Activated CD8-positive, alpha-beta T cell treated with anti-CD3 and anti-CD28 coated beads for 36 hours (primary cell): ENCODE data around the gene ACAD9. TPM values are rescaled to one million over a fixed set of nuclear protein-coding genes. Genes with fewer than 3 reads are reported as not detected.
"Not testable (repeated sequence)": the region's sequence is repeated elsewhere in the genome, so short reads cannot be mapped to it uniquely, and the experiment has no call there.

Experiments used
- ATAC-seq: fragments of 200-7000 bp; cut with Tn5 transposase; one replicate; pipeline ENCODE4 v1.10.0; 2021; ENCODE audit warnings: mild to moderate bottlenecking, moderate library complexity
- CTCF ChIA-PET: fragments of 350-600 bp; sonication (Branson Sonifier 250); formaldehyde crosslinking; loops from one replicate; lab custom pipeline; 2021; ENCODE audit warnings: antibody characterized with exemption; lab: Charles Lee
- POLR2A ChIA-PET: fragments of 350-600 bp; sonication (Branson Sonifier 250); formaldehyde crosslinking; loops from one replicate; lab custom pipeline; 2021; ENCODE audit warnings: antibody characterized with exemption; lab: Charles Lee
- DNase-seq: peaks from one replicate; pipeline ENCODE4 v3.0.0-alpha.2; 2020
- H3K27ac Mint-ChIP-seq: one replicate; pipeline ENCODE4 v1.8.0; 2021; ENCODE audit warnings: mild to moderate bottlenecking, mixed read lengths
- H3K27me3 Mint-ChIP-seq: one replicate; pipeline ENCODE4 v1.8.0; 2021; ENCODE audit warnings: mixed read lengths
- H3K36me3 Mint-ChIP-seq: one replicate; pipeline ENCODE4 v1.8.0; 2021; ENCODE audit warnings: low read depth, mixed read lengths
- H3K4me1 Mint-ChIP-seq: one replicate; pipeline ENCODE4 v1.8.0; 2021; ENCODE audit warnings: low read depth, mixed read lengths
- H3K4me3 Mint-ChIP-seq: one replicate; pipeline ENCODE4 v1.8.0; 2021; ENCODE audit warnings: mild to moderate bottlenecking, moderate library complexity, mixed read lengths
- H3K9me3 Mint-ChIP-seq: one replicate; pipeline ENCODE4 v1.8.0; 2021; ENCODE audit warnings: mixed read lengths
- intact Hi-C: fragments of 100-400 bp; cut with micrococcal nuclease; formaldehyde crosslinking; loops from one replicate; pipeline ENCODE4 v1.10.0; 2022
- total RNA-seq, 2 experiments: library from RNA; stranded (reverse); gene quantifications; one replicate each; pipeline ENCODE4 v1.2.3, GENCODE V29; 2021
- TF ChIP-seq, protein P1 (sequence below): fragments of 200-600 bp; IDR thresholded peaks from one replicate; pipeline ENCODE4 v1.8.0; 2022; ENCODE audit warnings: antibody characterized with exemption, mild to moderate bottlenecking

ACAD9 gene
- total RNA-seq, result 10 to 100 TPM; 50.1 to 50.5 TPM

DNA sequence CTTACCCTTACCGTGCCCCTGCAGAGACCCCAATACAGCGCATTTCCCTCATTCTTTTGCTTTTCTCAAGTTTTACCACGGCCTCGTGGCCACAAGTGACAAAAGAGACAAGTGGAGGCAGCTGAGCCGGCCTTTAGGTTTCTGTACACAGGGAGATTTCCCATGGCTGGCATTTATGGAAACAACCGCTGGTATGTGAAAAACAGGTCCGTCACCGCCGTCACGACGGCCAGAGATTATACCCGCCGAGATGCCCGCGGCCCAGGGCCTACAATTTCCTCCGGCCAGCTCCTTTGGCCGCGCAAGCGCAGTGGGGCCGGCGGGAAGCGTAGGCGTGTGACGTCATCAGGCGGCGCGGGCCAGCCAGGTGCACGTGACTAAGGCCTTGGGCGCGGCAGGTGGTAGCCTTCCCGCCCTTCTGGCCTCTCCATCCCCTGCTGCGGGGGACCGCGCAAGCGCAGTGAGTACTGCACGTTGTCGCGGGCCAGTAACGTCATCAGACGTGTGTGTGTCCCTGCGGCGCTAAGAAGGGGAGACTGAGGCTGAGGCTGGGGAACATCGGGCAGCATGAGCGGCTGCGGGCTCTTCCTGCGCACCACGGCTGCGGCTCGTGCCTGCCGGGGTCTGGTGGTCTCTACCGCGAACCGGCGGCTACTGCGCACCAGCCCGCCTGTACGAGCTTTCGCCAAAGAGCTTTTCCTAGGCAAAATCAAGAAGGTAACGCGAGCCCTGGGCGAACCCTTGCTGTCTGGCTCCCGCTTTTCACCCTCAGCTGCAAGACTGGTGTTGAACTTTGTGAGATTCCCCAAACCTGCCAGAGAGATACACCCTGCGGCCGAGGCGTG lies at the start of gene ACAD9:
Gene ACAD9 (plus strand): TSS at position 496 of the 845 bp plus-strand sequence. CDS start 72 bp downstream, at position 568.
- Mint-ChIP-seq H3K36me3 (peaks cover 35% of the 10 kb centered on the region), H3K4me3 (peak within 1 kb of the TSS; percentile 92), H3K9me3 (no peaks in the 10 kb centered on the region), H3K4me1 (peaks cover 52% of the 10 kb centered on the region), H3K27ac (peak within 1 kb of the TSS; percentile 97), H3K27me3 (no peaks in the 10 kb centered on the region)
- TF ChIP-seq, protein P1, sequence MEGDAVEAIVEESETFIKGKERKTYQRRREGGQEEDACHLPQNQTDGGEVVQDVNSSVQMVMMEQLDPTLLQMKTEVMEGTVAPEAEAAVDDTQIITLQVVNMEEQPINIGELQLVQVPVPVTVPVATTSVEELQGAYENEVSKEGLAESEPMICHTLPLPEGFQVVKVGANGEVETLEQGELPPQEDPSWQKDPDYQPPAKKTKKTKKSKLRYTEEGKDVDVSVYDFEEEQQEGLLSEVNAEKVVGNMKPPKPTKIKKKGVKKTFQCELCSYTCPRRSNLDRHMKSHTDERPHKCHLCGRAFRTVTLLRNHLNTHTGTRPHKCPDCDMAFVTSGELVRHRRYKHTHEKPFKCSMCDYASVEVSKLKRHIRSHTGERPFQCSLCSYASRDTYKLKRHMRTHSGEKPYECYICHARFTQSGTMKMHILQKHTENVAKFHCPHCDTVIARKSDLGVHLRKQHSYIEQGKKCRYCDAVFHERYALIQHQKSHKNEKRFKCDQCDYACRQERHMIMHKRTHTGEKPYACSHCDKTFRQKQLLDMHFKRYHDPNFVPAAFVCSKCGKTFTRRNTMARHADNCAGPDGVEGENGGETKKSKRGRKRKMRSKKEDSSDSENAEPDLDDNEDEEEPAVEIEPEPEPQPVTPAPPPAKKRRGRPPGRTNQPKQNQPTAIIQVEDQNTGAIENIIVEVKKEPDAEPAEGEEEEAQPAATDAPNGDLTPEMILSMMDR, result no peak
- peak; percentile 96 for DNase-seq
- ATAC-seq, result peak; percentile 91
- ChIA-PET POLR2A (interaction anchor here (0.6 to 2.7 kb wide), 24 partner anchors 9 to 437 kb away, joined by 3 to 13 read pairs (median 5); partner anchors contain the start of gene RPN1), CTCF (interaction anchor here (0.7 to 6.7 kb wide), 14 partner anchors 9 to 437 kb away, joined by 3 to 34 read pairs (median 6); partner anchors contain the start of gene CFAP92)
- intact Hi-C loops, result loop anchor here (2.0 kb wide), 1 partner anchor 229 kb away; the partner anchor contains the start of gene RPN1

DNA sequence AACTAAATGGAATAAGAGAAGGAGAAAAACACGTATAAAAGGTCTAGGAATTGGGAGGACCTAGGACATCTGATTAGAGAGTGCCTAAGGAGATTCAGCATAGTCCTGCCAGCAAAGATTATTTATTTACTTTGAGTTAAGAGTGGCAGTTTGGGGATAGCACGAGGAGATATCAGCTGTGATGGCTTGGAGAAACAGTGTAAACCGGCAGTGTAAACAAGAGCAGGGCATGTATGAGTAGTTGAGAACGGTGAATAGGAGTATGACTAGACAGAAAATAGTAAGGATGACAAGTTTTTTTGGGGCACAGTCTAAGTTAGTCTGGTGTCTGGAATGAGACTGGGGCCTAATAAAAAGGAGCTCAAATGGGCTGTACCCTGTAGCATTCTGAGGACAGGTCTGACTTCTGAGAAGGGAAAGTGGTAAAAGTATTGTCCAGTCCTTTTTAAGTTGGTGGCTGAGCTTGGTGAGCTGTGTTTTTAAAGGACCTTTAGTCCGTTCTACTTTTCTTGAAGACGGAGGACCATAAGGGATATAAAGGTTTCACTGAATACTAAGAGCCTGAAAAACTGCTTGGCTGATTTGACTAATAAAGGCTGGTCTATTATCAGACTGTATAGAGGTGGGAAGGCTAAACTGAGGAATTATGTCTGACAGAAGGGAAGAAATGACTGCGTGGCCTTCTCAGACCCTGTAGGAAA lies 49.3 kb upstream of the ACAD9 start:
- CTCF ChIA-PET, ATAC-seq, DNase-seq, POLR2A ChIA-PET, intact Hi-C loops, H3K27ac Mint-ChIP-seq, H3K4me1 Mint-ChIP-seq, H3K9me3 Mint-ChIP-seq, H3K27me3 Mint-ChIP-seq, H3K4me3 Mint-ChIP-seq, H3K36me3 Mint-ChIP-seq: not testable (repeated sequence)

- H3K27ac Mint-ChIP-seq, intact Hi-C loops, POLR2A ChIA-PET, DNase-seq, H3K9me3 Mint-ChIP-seq, ATAC-seq, H3K27me3 Mint-ChIP-seq, CTCF ChIA-PET, H3K4me3 Mint-ChIP-seq, H3K36me3 Mint-ChIP-seq, H3K4me1 Mint-ChIP-seq: not testable (repeated sequence)
Measured at GRCh38 chr3:128830762-128831161, 48.7 kb upstream of the ACAD9 start.

- intact Hi-C loops, POLR2A ChIA-PET, CTCF ChIA-PET, H3K36me3 Mint-ChIP-seq, H3K4me3 Mint-ChIP-seq, H3K27ac Mint-ChIP-seq, H3K4me1 Mint-ChIP-seq, H3K9me3 Mint-ChIP-seq, DNase-seq, H3K27me3 Mint-ChIP-seq, ATAC-seq: not testable (repeated sequence)
Measured at GRCh38 chr3:128832979-128833378, 46.4 kb upstream of the ACAD9 start.

- no peak overlapping the region for H3K27ac Mint-ChIP-seq
- no peaks in the 10 kb centered on the region for H3K27me3 Mint-ChIP-seq
- TF ChIP-seq, protein P1, result no peak
- no peak overlapping the region for H3K4me3 Mint-ChIP-seq
- ChIA-PET CTCF (interaction anchor here (1.2 to 1.3 kb wide), 2 partner anchors 9 to 11 kb away, joined by 3 read pairs; no protein-coding TSS in a partner anchor), POLR2A (interaction anchor here (1.1 kb wide), 2 partner anchors 11 to 38 kb away, joined by 3 read pairs; no protein-coding TSS in a partner anchor)
- ATAC-seq, result no peak
- H3K9me3 Mint-ChIP-seq, result no peaks in the 10 kb centered on the region
- H3K36me3 Mint-ChIP-seq, result no peaks in the 10 kb centered on the region
- no peaks in the 10 kb centered on the region for H3K4me1 Mint-ChIP-seq
- intact Hi-C loops, result no loop called here
- no peak for DNase-seq
Measured at GRCh38 chr3:128835096-128835495, 44.3 kb upstream of the ACAD9 start.
